SK-N-SH (cell line): ENCODE data around the gene ARHGAP6. TPM values are rescaled to one million over a fixed set of nuclear protein-coding genes. Genes with fewer than 3 reads are reported as not detected.

ENCODE experiments used
- CTCF ChIA-PET: fragments of 300-600, 350-600 bp; formaldehyde crosslinking; extraction: SDS; loops from one replicate; lab custom pipeline; 2021; lab: Yijun Ruan, JAX
- POLR2A ChIA-PET: fragments of 350-600 bp; sonication (Branson Sonifier 250); formaldehyde crosslinking; extraction: SDS; loops from one replicate; lab custom pipeline; 2020; ENCODE audit warnings: antibody characterized with exemption, inconsistent platforms; lab: Yijun Ruan, JAX
- DNase-seq: peaks from one replicate; pipeline ENCODE4 v3.0.0; 2012
- H2AFZ ChIP-seq: fragments of 200-600 bp; sonication (generic); 2 replicates; pipeline ENCODE4 v1.8.1; 2016; ENCODE audit warnings: antibody characterized with exemption, mild to moderate bottlenecking, low read depth
- H3F3A ChIP-seq: fragments of 200-600 bp; sonication (generic); replicated peaks from 2 replicates; pipeline ENCODE3; 2016; ENCODE audit warnings: antibody characterized with exemption, mild to moderate bottlenecking; ENCODE audit not compliant: insufficient read depth
- H3K27ac ChIP-seq, 2 experiments: fragments of 200-500 bp in 1 of 2; fragments of 200-600 bp in 1 of 2; sonication (Bioruptor generic) in 1 of 2; sonication (generic), shearing (Covaris generic) in 1 of 2; 2 replicates each; pipeline versions ENCODE4 v1.5.1 to v1.6.1; 2014 to 2016; ENCODE audit warnings: low read depth in 2 of 2, inconsistent platforms in 1 of 2, low read length in 1 of 2, mild to moderate bottlenecking in 1 of 2, mixed read lengths in 1 of 2
- H3K27me3 ChIP-seq: fragments of 200-600 bp; sonication (generic), shearing (Covaris generic); 2 replicates; pipeline ENCODE4 v1.6.1; 2016; ENCODE audit warnings: mixed run types; ENCODE audit not compliant: insufficient read depth
- H3K36me3 ChIP-seq, 2 experiments: fragments of 200-500 bp in 1 of 2; fragments of 200-600 bp in 1 of 2; sonication (Bioruptor generic) in 1 of 2; sonication (generic) in 1 of 2; replicated peaks in 1 of 2; 2 replicates each; pipeline versions ENCODE3 to v1.5.1; 2014 to 2016; ENCODE audit warnings: low read length in 1 of 2, mild to moderate bottlenecking in 1 of 2; ENCODE audit not compliant: insufficient read depth in 2 of 2, control insufficient read depth in 1 of 2
- H3K4me1 ChIP-seq, 2 experiments: fragments of 200-500 bp in 1 of 2; fragments of 200-600 bp in 1 of 2; sonication (Bioruptor generic) in 1 of 2; sonication (generic), shearing (Covaris generic) in 1 of 2; 2 replicates each; pipeline versions ENCODE4 v1.5.1 to v1.6.1; 2014 to 2016; ENCODE audit warnings: low read depth in 1 of 2, low read length in 1 of 2, mixed run types in 1 of 2; ENCODE audit not compliant: insufficient read depth in 2 of 2, control insufficient read depth in 1 of 2
- H3K4me2 ChIP-seq: fragments of 200-600 bp; sonication (generic), shearing (Covaris generic); 2 replicates; pipeline ENCODE4 v1.6.1; 2017; ENCODE audit warnings: mixed run types
- H3K4me3 ChIP-seq, 2 experiments: fragments of 200-500 bp in 1 of 2; fragments of 200-600 bp in 1 of 2; sonication (Bioruptor generic) in 1 of 2; sonication (generic), shearing (Covaris generic) in 1 of 2; 2 replicates each; pipeline versions ENCODE4 v1.5.1 to v1.8.1; 2014 to 2016; ENCODE audit warnings: low read depth in 2 of 2, inconsistent platforms in 1 of 2, low read length in 1 of 2, mild to moderate bottlenecking in 1 of 2, mixed read lengths in 1 of 2, moderate library complexity in 1 of 2
- H3K79me2 ChIP-seq: fragments of 200-600 bp; sonication (generic); 2 replicates; pipeline ENCODE4 v1.8.1; 2017; ENCODE audit warnings: mild to moderate bottlenecking; ENCODE audit not compliant: insufficient read depth
- H3K9ac ChIP-seq: fragments of 200-600 bp; sonication (generic); 2 replicates; pipeline ENCODE4 v1.6.1; 2017; ENCODE audit warnings: mixed run types
- H3K9me2 ChIP-seq: fragments of 200-600 bp; sonication (generic); 2 replicates; pipeline ENCODE4 v1.6.1; 2017; ENCODE audit warnings: mixed run types
- H3K9me3 ChIP-seq: fragments of 200-600 bp; sonication (generic); 2 replicates; pipeline ENCODE4 v1.6.1; 2017; ENCODE audit warnings: mixed run types, mild to moderate bottlenecking, moderate library complexity
- H4K20me1 ChIP-seq: fragments of 200-600 bp; sonication (generic); 2 replicates; pipeline ENCODE4 v1.6.1; 2017; ENCODE audit warnings: mild to moderate bottlenecking, mixed run types; ENCODE audit not compliant: insufficient read depth
- ELF1 ChIP-seq: IDR thresholded peaks from 2 replicates; pipeline ENCODE4 v1.4.0; 2012
- FOSL2 ChIP-seq: IDR thresholded peaks from 2 replicates; pipeline ENCODE4 v1.4.0; 2012; ENCODE audit warnings: low read depth, mild to moderate bottlenecking, moderate library complexity, borderline replicate concordance
- GABPA ChIP-seq: IDR thresholded peaks from 2 replicates; pipeline ENCODE4 v1.4.0; 2012; ENCODE audit warnings: low read depth, mild to moderate bottlenecking
- IRF3 ChIP-seq: fragments of 150-350 bp; IDR thresholded peaks from 2 replicates; pipeline ENCODE4 v1.6.1; 2016; ENCODE audit warnings: mild to moderate bottlenecking, low read depth, low read length
- MXI1 ChIP-seq: IDR thresholded peaks from 2 replicates; pipeline ENCODE4 v1.6.1; 2012; ENCODE audit warnings: mild to moderate bottlenecking, low read depth, low read length, improper control_type of control experiment
- NFIC ChIP-seq: IDR thresholded peaks from 2 replicates; pipeline ENCODE4 v1.4.0; 2012; ENCODE audit warnings: borderline replicate concordance
- REST ChIP-seq: IDR thresholded peaks from 2 replicates; pipeline ENCODE4 v1.6.1; 2012; ENCODE audit warnings: mild to moderate bottlenecking, low read depth, low read length, moderate library complexity
- RFX5 ChIP-seq: IDR thresholded peaks from 2 replicates; pipeline ENCODE4 v1.6.1; 2012; ENCODE audit warnings: mild to moderate bottlenecking, improper control_type of control experiment, low read length
- RXRA ChIP-seq: IDR thresholded peaks from 2 replicates; pipeline ENCODE4 v1.4.0; 2012; ENCODE audit warnings: low read depth, mild to moderate bottlenecking, borderline replicate concordance
- SMC3 ChIP-seq: IDR thresholded peaks from 2 replicates; pipeline ENCODE4 v1.6.1; 2012; ENCODE audit warnings: low read depth, low read length, improper control_type of control experiment
- TAF1 ChIP-seq: IDR thresholded peaks from 2 replicates; pipeline ENCODE4 v1.6.1; 2012; ENCODE audit warnings: low read depth, mild to moderate bottlenecking, low read length, moderate library complexity, borderline replicate concordance
- WGBS: methylation state at CpG from one replicate; pipeline ENCODE4 v1.1.6; 2017; ENCODE audit warnings: low lambda C conversion rate; 5-methylcytosine and 5-hydroxymethylcytosine counted together
- polyA plus RNA-seq, 3 experiments: library from polyadenylated mRNA; depleted of rRNA; stranded (reverse); fragments of >200 nt; gene quantifications; 2 replicates each; pipeline ENCODE4 v1.2.3, GENCODE V29; 2012
- TF ChIP-seq, protein P1 (sequence below): IDR thresholded peaks from 2 replicates; pipeline ENCODE4 v1.4.0; 2012; ENCODE audit warnings: low read depth, borderline replicate concordance

The ARHGAP6 gene
- polyA plus RNA-seq, 1 of the 3 experiments (the other 2 are of a cell fraction) = 0.16 TPM

- Histone ChIP-seq H3K9me3 (no peaks in the 10 kb centered on the region), H3K27ac (no peak overlapping the region), H2AFZ (no peak overlapping the region), H3K9ac (no peak overlapping the region), H3K27me3 (no peaks in the 10 kb centered on the region), H3K4me2 (no peak overlapping the region), H3K4me1 (peaks cover 0 to 4% of the 10 kb centered on the region in 2 experiments; a peak in 3 of 4 replicates)
- DNase-seq = no peak
- 97% methylated on average over 3 of the region's 3 CpGs for WGBS
- no peak for TF ChIP-seq NFIC
- no peak for TF ChIP-seq RFX5
- no peak for TF ChIP-seq RXRA
- no peak for TF ChIP-seq GABPA
- TF ChIP-seq, protein P1, sequence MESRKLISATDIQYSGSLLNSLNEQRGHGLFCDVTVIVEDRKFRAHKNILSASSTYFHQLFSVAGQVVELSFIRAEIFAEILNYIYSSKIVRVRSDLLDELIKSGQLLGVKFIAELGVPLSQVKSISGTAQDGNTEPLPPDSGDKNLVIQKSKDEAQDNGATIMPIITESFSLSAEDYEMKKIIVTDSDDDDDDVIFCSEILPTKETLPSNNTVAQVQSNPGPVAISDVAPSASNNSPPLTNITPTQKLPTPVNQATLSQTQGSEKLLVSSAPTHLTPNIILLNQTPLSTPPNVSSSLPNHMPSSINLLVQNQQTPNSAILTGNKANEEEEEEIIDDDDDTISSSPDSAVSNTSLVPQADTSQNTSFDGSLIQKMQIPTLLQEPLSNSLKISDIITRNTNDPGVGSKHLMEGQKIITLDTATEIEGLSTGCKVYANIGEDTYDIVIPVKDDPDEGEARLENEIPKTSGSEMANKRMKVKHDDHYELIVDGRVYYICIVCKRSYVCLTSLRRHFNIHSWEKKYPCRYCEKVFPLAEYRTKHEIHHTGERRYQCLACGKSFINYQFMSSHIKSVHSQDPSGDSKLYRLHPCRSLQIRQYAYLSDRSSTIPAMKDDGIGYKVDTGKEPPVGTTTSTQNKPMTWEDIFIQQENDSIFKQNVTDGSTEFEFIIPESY = no peak
- no peak for TF ChIP-seq MXI1
- no peak for TF ChIP-seq REST
- TF ChIP-seq SMC3 = no peak
- no peak for TF ChIP-seq IRF3
- TF ChIP-seq ELF1 = no peak
- TF ChIP-seq TAF1 = no peak
- no peak for TF ChIP-seq FOSL2
- TF ChIP-seq, all 33 proteins: peak for 0
- Histone ChIP-seq H4K20me1 (no peaks in the 10 kb centered on the region), H3K4me3 (no peak overlapping the region), H3K79me2 (no peaks in the 10 kb centered on the region), H3F3A (no peaks in the 10 kb centered on the region), H3K36me3 (no peaks in the 10 kb centered on the region), H3K9me2 (no peaks in the 10 kb centered on the region)
- POLR2A ChIA-PET = no interaction called here
- CTCF ChIA-PET = interaction anchor here (1.0 kb wide), 1 partner anchor 913 kb away, joined by 4 read pairs; no protein-coding TSS in a partner anchor
These were observed 562.7 kb downstream of the ARHGAP6 start for GRCh38 chrX:11103006-11103405.
